Neutrophil (primary cell): Measurements from ENCODE around the gene NR5A1.

ENCODE experiments used
- H3K27ac ChIP-seq: fragments of 200-600 bp; sonication (generic); 2 replicates; pipeline ENCODE4 v1.5.1; 2016; ENCODE audit warnings: mild to moderate bottlenecking, moderate library complexity
- H3K27me3 ChIP-seq: fragments of 200-600 bp; sonication (generic); 2 replicates; pipeline ENCODE4 v1.6.0; 2016; ENCODE audit warnings: mild to moderate bottlenecking
- H3K36me3 ChIP-seq: fragments of 200-600 bp; sonication (generic); 2 replicates; pipeline ENCODE4 v1.5.1; 2017
- H3K4me1 ChIP-seq, 2 experiments: fragments of 200-600 bp in 1 of 2; sonication (generic) in 1 of 2; 1 replicate in 1 of 2; 2 replicates in 1 of 2; pipeline versions ENCODE4 v1.5.1 to v1.6.1; 2013 to 2016; ENCODE audit warnings: low read depth in 1 of 2, low read length in 1 of 2, mild to moderate bottlenecking in 1 of 2, moderate library complexity in 1 of 2; ENCODE audit not compliant: control insufficient read depth in 1 of 2, insufficient read depth in 1 of 2
- H3K4me3 ChIP-seq, 2 experiments: fragments of 200-600 bp in 1 of 2; sonication (generic) in 1 of 2; 1 replicate in 1 of 2; 2 replicates in 1 of 2; pipeline ENCODE4 v1.5.1; 2013 to 2016; ENCODE audit warnings: low read depth in 1 of 2, low read length in 1 of 2, mild to moderate bottlenecking in 1 of 2, moderate library complexity in 1 of 2
- H3K9me3 ChIP-seq: fragments of 200-600 bp; sonication (generic); 2 replicates; pipeline ENCODE4 v1.5.1; 2016
- TF ChIP-seq, protein P1 (sequence below): fragments of 200-600 bp; sonication (generic); IDR thresholded peaks from 2 replicates; pipeline ENCODE4 v1.5.1; 2016; ENCODE audit warnings: antibody characterized with exemption

Gene NR5A1

DNA sequence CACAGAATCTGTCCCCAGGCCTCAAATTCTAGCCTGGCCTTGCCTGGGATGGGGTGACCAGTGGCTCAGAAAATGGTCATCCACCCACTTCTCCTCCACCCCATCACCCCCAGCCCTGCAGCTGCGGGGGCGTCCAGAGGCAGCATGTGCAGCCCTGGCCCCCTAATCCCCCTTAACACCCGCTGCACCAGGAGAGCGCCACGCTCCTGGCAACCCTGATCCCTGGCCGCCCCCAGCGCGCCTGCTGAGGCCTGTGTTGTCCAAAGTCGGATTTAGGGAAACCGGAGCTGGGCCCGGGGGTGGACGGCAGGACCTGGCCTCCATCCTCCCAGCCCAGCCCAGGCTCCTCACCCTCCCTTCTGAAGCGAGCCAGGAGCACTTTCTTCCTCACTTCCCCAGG is 22.0 kb downstream of the NR5A1 start:
- Histone ChIP-seq H3K36me3 (no peaks in the 10 kb centered on the region), H3K4me1 (peaks cover 0 to 5% of the 10 kb centered on the region in 2 experiments), H3K4me3 (no peak overlapping the region), H3K9me3 (no peaks in the 10 kb centered on the region), H3K27ac (no peak overlapping the region), H3K27me3 (peaks cover 52% of the 10 kb centered on the region)
- TF ChIP-seq, protein P1, sequence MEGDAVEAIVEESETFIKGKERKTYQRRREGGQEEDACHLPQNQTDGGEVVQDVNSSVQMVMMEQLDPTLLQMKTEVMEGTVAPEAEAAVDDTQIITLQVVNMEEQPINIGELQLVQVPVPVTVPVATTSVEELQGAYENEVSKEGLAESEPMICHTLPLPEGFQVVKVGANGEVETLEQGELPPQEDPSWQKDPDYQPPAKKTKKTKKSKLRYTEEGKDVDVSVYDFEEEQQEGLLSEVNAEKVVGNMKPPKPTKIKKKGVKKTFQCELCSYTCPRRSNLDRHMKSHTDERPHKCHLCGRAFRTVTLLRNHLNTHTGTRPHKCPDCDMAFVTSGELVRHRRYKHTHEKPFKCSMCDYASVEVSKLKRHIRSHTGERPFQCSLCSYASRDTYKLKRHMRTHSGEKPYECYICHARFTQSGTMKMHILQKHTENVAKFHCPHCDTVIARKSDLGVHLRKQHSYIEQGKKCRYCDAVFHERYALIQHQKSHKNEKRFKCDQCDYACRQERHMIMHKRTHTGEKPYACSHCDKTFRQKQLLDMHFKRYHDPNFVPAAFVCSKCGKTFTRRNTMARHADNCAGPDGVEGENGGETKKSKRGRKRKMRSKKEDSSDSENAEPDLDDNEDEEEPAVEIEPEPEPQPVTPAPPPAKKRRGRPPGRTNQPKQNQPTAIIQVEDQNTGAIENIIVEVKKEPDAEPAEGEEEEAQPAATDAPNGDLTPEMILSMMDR = no peak

DNA sequence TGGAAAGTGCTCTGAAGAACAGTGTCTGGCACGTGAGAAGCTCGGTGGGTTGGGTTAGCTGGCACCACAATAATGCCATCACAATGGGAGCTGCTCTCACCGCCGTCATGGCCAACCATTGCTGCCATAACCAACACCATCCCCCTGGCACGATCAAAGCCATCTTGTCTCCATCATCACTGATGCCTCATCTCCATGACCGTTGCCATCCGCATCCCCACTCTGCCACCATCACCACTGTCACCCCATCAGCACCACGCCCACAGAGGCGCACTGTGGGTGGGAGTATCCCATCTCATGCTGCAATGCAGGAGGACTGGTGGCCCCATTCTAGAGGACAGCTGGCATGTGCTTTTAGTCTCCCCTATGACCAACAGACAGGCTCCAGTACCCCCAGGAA is 23.7 kb downstream of the NR5A1 start:
- Histone ChIP-seq H3K27ac (no peak overlapping the region), H3K36me3 (no peaks in the 10 kb centered on the region), H3K4me3 (no peak overlapping the region), H3K27me3 (peaks cover 69% of the 10 kb centered on the region), H3K4me1 (peaks cover 0 to 5% of the 10 kb centered on the region in 2 experiments), H3K9me3 (no peaks in the 10 kb centered on the region)
- TF ChIP-seq, protein P1 = no peak

- TF ChIP-seq, protein P1 = no peak
- H3K27ac ChIP-seq = no peak overlapping the region
- H3K27me3 ChIP-seq = peaks cover 70% of the 10 kb centered on the region
These were observed 24.7 kb downstream of the NR5A1 start for GRCh38 chr9:124482431-124483031.

GRCh38 chr9:124481115-124481514 is 26.1 kb downstream of the NR5A1 start:
- Histone ChIP-seq H3K27ac (no peak overlapping the region), H3K4me1 (peaks cover 19 to 22% of the 10 kb centered on the region in 2 experiments), H3K36me3 (no peaks in the 10 kb centered on the region), H3K27me3 (peaks cover 66% of the 10 kb centered on the region), H3K4me3 (no peak overlapping the region), H3K9me3 (no peaks in the 10 kb centered on the region)
- TF ChIP-seq, protein P1 = no peak

More at GRCh38 chr9:124482431-124483031, 24.7 kb downstream of the NR5A1 start:
- no peaks in the 10 kb centered on the region for H3K36me3 ChIP-seq
- no peak overlapping the region for H3K4me3 ChIP-seq
- H3K9me3 ChIP-seq = no peaks in the 10 kb centered on the region
- peaks cover 5 to 8% of the 10 kb centered on the region in 2 experiments for H3K4me1 ChIP-seq

DNA sequence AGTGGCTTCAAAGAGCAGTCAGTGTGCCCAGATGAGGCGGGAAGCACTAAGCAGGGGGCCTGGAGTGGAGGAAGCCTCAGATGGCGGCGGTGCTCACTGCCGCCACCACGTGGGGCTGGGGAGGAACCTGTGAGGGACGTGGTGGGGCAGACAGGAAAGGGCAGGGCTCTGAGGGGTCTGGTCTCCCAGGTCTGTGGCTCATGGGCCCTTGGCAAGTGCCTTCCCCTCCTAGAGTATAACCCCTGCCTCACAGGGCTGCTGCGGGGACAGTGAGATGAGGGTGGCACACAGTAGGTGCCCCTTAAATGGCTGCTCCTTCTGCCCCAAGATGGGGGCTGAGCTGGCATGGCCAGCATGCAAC is 26.6 kb downstream of the NR5A1 start:
- peaks cover 60% of the 10 kb centered on the region for H3K27me3 ChIP-seq

More for the DNA sequence above, 26.6 kb downstream of the NR5A1 start:
- Histone ChIP-seq H3K4me3 (no peak overlapping the region), H3K27ac (no peak overlapping the region), H3K36me3 (no peaks in the 10 kb centered on the region), H3K9me3 (no peaks in the 10 kb centered on the region), H3K4me1 (peaks cover 24 to 27% of the 10 kb centered on the region in 2 experiments)
- TF ChIP-seq, protein P1 = no peak
